Measurements from ENCODE around the gene NIPSNAP3A. TPM values are rescaled to one million over a fixed set of nuclear protein-coding genes. Genes with fewer than 3 reads are reported as not detected.

The NIPSNAP3A gene
- total RNA-seq, 6 donors from 2014 or later, result 7.8 to 31.5 (median 25.5) TPM

DNA sequence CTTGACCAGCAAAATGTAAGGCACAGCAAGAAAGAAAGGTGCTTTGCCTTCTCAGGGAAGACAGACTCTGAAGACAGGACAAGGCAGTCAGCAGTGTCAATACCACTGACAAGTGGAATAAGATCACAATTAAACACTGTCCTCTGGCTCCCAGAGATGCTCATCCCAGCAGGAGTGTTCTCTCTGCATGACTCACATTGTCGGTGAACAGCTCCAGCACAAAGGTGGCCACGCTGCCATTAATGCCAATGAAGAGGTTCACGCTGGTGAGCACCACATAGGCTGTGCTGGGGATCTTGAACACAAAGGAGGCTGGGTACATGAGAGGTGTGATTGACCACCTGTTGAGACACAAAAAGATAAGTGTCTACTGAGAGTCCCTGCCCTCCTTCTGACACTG, 48.4 kb downstream of the NIPSNAP3A start:
- no peak for ATAC-seq (ENCODE audit: low FRiP score in 2 of 2)
- no peak for DNase-seq
- Histone ChIP-seq H3K4me3 (no peak overlapping the region), H3K27me3 (no peaks in the 10 kb centered on the region), H3K27ac (peak overlapping the region in 2 of 4 donors; percentile 20 to 49), H3K4me1 (peaks cover 5 to 15% (median 8%) of the 10 kb centered on the region in 4 donors), H3K36me3 (peaks cover 34 to 97% (median 70%) of the 10 kb centered on the region in 4 donors), H3K9me3 (no peaks in the 10 kb centered on the region)
- TF ChIP-seq POLR2A (IDR thresholded peaks at IDR 0.05), result no peak
- TF ChIP-seq, protein P1, sequence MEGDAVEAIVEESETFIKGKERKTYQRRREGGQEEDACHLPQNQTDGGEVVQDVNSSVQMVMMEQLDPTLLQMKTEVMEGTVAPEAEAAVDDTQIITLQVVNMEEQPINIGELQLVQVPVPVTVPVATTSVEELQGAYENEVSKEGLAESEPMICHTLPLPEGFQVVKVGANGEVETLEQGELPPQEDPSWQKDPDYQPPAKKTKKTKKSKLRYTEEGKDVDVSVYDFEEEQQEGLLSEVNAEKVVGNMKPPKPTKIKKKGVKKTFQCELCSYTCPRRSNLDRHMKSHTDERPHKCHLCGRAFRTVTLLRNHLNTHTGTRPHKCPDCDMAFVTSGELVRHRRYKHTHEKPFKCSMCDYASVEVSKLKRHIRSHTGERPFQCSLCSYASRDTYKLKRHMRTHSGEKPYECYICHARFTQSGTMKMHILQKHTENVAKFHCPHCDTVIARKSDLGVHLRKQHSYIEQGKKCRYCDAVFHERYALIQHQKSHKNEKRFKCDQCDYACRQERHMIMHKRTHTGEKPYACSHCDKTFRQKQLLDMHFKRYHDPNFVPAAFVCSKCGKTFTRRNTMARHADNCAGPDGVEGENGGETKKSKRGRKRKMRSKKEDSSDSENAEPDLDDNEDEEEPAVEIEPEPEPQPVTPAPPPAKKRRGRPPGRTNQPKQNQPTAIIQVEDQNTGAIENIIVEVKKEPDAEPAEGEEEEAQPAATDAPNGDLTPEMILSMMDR (IDR thresholded peaks at IDR 0.05), result no peak
- TF ChIP-seq EP300 (IDR thresholded peaks at IDR 0.05), result no peak
- no peak for TF ChIP-seq POLR2AphosphoS5 (IDR thresholded peaks at IDR 0.05)
- 91 to 100% methylated on average over 3 of the region's 3 CpGs for WGBS, 2 donors

DNA sequence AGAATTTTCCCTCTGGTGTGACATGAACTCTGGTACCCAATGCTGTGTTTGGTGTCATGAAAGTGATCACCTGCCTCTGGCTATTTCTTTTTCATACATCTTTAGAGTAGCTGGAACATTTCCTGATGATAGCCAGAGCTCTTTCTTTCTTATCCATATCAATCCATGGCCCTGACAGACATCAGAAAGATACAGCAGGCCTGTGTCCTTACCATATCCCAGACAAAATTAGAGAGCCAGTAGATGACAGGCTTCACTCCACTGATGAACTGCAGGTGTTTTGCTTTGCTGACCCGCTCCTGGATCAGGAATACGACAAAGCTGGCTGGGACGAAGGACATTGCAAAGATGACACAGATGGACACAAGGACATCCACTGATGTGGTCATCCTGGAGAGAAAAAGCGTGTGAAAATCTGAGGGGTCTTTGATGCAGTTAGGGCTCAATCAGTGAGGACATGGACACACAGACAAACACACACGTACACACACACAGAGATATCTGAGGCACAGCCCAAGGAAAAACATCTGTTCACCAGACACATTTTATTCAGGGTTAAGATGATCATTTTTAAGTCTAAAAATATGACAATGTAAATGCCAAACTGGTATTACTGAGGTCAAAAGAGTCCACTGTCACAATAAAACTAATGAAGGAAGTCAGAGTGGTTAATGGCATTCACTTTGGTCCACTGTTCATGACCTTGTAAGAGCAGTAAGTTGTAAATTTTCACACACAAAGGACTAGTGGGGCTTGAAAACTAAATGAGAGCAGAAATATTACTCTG, 50.9 kb downstream of the NIPSNAP3A start:
- 85 to 97% methylated on average over 5 of the region's 5 CpGs for whole genome bisulfite sequencing, 2 donors
- no peak for DNase-seq
- H3K27me3 ChIP-seq, result no peaks in the 10 kb centered on the region
- H3K9me3 ChIP-seq, result no peaks in the 10 kb centered on the region
- H3K4me1 ChIP-seq, result peaks cover 5 to 15% (median 8%) of the 10 kb centered on the region in 4 donors
- no peak for ATAC-seq (ENCODE audit: low FRiP score in 2 of 2)
- TF ChIP-seq POLR2AphosphoS5 (IDR thresholded peaks at IDR 0.05) (no peak), EP300 (IDR thresholded peaks at IDR 0.05) (no peak), POLR2A (IDR thresholded peaks at IDR 0.05) (no peak)
- TF ChIP-seq, protein P1 (IDR thresholded peaks at IDR 0.05), result no peak
- no peak overlapping the region for H3K27ac ChIP-seq
- H3K4me3 ChIP-seq, result no peak overlapping the region
- peaks cover 37 to 97% (median 68%) of the 10 kb centered on the region in 4 donors for H3K36me3 ChIP-seq

DNA sequence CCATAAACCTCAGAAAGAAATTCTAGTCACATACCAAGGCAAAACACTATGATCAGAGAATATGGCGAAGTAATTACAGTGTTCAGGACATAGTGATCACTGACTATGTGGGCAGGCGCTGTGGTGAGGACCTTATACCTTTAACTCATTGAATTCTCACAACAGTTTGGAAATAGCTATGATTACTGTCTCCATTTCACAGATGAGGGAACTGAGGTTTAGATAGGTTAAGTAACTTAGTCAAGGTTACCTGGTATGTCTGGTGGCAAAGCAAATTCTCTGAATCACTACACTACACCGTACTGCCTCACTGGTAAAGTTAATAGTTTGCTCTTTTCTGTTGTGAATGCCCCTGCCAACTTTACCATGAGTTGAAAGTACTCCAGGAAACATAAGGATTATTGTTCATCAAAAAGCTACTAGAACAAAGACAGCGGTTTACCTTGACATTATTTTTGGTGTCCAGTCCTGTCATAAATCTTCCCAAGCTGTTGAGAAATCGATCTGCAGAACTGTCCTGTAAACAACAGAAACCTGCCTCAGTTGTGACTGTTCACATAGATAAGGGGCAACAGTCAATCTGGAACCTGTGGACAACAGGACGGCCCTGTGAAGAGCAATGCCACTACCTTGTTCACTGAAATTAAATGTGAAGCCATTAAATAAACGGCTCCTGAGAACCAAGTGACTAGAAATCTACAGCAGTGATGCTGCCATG, 52.7 kb downstream of the NIPSNAP3A start:
- H3K4me3 ChIP-seq, result no peak overlapping the region
- peaks cover 44 to 96% (median 66%) of the 10 kb centered on the region in 4 donors for H3K36me3 ChIP-seq
- WGBS, 2 donors, result 88 to 93% methylated on average over 7 of the region's 7 CpGs
- TF ChIP-seq, protein P1 (IDR thresholded peaks at IDR 0.05), result no peak
- TF ChIP-seq POLR2AphosphoS5 (IDR thresholded peaks at IDR 0.05) (no peak), EP300 (IDR thresholded peaks at IDR 0.05) (no peak), POLR2A (IDR thresholded peaks at IDR 0.05) (no peak)
- ATAC-seq (ENCODE audit: low FRiP score in 2 of 2) (no peak), DNase-seq (no peak)
- no peak overlapping the region for H3K27ac ChIP-seq
- H3K27me3 ChIP-seq, result no peaks in the 10 kb centered on the region
- H3K4me1 ChIP-seq, result peaks cover 1 to 7% (median 3%) of the 10 kb centered on the region in 4 donors
- no peaks in the 10 kb centered on the region for H3K9me3 ChIP-seq

DNA sequence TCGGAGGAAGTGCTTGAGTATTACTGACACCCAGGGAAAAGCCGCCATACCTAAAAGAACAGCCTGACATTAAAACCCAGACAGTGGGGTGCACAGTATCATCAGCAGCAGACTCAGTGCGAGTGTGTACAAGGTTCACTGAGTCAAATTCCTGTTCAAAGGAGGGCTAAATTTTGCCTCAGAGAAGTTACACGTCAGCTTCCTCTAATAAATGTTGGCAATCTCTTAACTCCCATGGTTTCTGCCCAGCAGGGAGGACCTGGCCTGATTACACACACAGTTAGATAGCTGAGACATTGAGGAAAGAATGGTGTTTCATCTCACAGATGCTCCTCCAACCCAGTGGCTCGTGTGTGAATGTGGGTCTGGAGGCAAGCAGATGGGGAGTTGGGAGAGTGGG, 54.6 kb downstream of the NIPSNAP3A start:
- DNase-seq, result no peak
- ATAC-seq (ENCODE audit: low FRiP score in 2 of 2), result no peak
- no peaks in the 10 kb centered on the region for H3K9me3 ChIP-seq
- H3K27me3 ChIP-seq, result no peaks in the 10 kb centered on the region
- no peak overlapping the region for H3K27ac ChIP-seq
- H3K36me3 ChIP-seq, result peaks cover 52 to 96% (median 62%) of the 10 kb centered on the region in 4 donors
- no peaks in the 10 kb centered on the region for H3K4me1 ChIP-seq
- TF ChIP-seq EP300 (IDR thresholded peaks at IDR 0.05) (no peak), POLR2A (IDR thresholded peaks at IDR 0.05) (no peak), POLR2AphosphoS5 (IDR thresholded peaks at IDR 0.05) (no peak)
- TF ChIP-seq, protein P1 (IDR thresholded peaks at IDR 0.05), result no peak
- no peak overlapping the region for H3K4me3 ChIP-seq
- 90% methylated on average over 5 of the region's 5 CpGs for WGBS, 2 donors
